Prostate gland (tissue), 2 donors: Measurements from ENCODE around the gene C8A. TPM values are rescaled to one million over a fixed set of nuclear protein-coding genes. Genes with fewer than 3 reads are reported as not detected.

ENCODE experiments used
- DNase-seq: peaks from one replicate; pipeline ENCODE4 v3.0.0-alpha.2; 2019; ENCODE audit warnings: low spot score
- H3K27ac ChIP-seq, 2 donors: fragments of 200-600 bp; sonication (generic); 2 replicates each; pipeline ENCODE4 v1.5.1; 2017 to 2019
- H3K27me3 ChIP-seq: fragments of 200-600 bp; sonication (generic); replicated peaks from 2 replicates; pipeline ENCODE4 v1.5.1; 2019; ENCODE audit not compliant: insufficient read depth
- H3K36me3 ChIP-seq, 2 donors: fragments of 200-600 bp; sonication (generic); 1 replicate in 1 of 2; 2 replicates in 1 of 2; pipeline versions ENCODE4 v1.5.1 to v1.8.1; 2017 to 2019
- H3K4me1 ChIP-seq: fragments of 200-600 bp; sonication (generic); replicated peaks from 2 replicates; pipeline ENCODE4 v1.5.1; 2019
- H3K4me3 ChIP-seq, 2 donors: fragments of 200-600 bp; sonication (generic); 2 replicates each; pipeline ENCODE4 v1.5.1; 2017 to 2019
- H3K9me3 ChIP-seq: fragments of 200-600 bp; sonication (generic); 2 replicates; pipeline ENCODE4 v1.5.1; 2017
- CTCF ChIP-seq, 4 experiments: fragments of 200-600 bp in 2 of 4; fragments of 450-650 bp in 2 of 4; sonication (generic) in 2 of 4; IDR thresholded peaks; 1 replicate in 3 of 4; 2 replicates in 1 of 4; pipeline ENCODE4 v1.5.1; 2016 to 2019; ENCODE audit warnings: antibody characterized with exemption in 4 of 4, mild to moderate bottlenecking in 2 of 4, moderate library complexity in 2 of 4
- POLR2A ChIP-seq: fragments of 450-650 bp; IDR thresholded peaks from one replicate; pipeline ENCODE4 v1.6.1; 2016; ENCODE audit warnings: antibody characterized with exemption, mild to moderate bottlenecking
- POLR2AphosphoS5 ChIP-seq: sonication (generic); formaldehyde crosslinking; IDR thresholded peaks from one replicate; pipeline ENCODE4 v1.6.1; 2017; ENCODE audit warnings: antibody characterized with exemption
- WGBS: methylation state at CpG from one replicate; pipeline ENCODE4 v1.1.5; 2018; 5-methylcytosine and 5-hydroxymethylcytosine counted together
- intact Hi-C: fragments of 100-400 bp; cut with DNase I; formaldehyde crosslinking; loops from one replicate; pipeline ENCODE4 v1.14.2; 2022
- total RNA-seq, 2 donors: library from RNA; depleted of rRNA; stranded (reverse); fragments of >200 nt; gene quantifications; one replicate each; pipeline ENCODE4 v1.1.0, GENCODE V29; 2016

The C8A gene
- total RNA-seq, 2 donors from 2014 or later: not detected

DNA sequence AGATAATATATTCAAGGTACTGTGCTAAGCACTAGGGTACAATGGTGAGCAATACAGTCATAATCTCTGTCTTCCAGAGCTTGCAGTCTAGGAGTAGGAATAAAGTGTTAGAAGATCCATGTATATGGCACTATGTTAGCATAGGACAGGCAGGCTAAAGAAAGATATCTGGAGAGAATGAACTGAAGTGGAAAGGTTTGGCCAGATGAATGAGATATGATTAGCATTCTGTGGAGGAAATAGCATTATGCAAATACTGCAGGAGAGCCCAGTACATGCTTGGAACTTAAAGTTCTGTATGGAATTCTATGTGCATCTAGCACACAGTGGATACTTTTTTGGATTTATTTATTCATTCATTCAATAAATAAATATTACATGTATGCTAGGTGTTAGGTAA, 4.7 kb downstream of the C8A start:
- Histone ChIP-seq H3K4me3 (no peak overlapping the region), H3K9me3 (no peaks in the 10 kb centered on the region), H3K27ac (no peak overlapping the region), H3K4me1 (no peaks in the 10 kb centered on the region), H3K27me3 (no peaks in the 10 kb centered on the region), H3K36me3 (no peaks in the 10 kb centered on the region)
- intact Hi-C loops: no loop called here
- no peak for TF ChIP-seq POLR2A
- TF ChIP-seq CTCF (IDR thresholded peaks at IDR 0.05): no peak
- no peak for TF ChIP-seq POLR2AphosphoS5
- no peak for DNase-seq

- no peaks in the 10 kb centered on the region for H3K36me3 ChIP-seq
- intact Hi-C loops: no loop called here
- TF ChIP-seq POLR2AphosphoS5 (no peak), POLR2A (no peak), CTCF (IDR thresholded peaks at IDR 0.05) (no peak)
- no peaks in the 10 kb centered on the region for H3K9me3 ChIP-seq
- H3K4me3 ChIP-seq: no peak overlapping the region
- WGBS: 73% methylated on average over 3 of the region's 3 CpGs
- DNase-seq: no peak
- H3K4me1 ChIP-seq: no peaks in the 10 kb centered on the region
- no peak overlapping the region for H3K27ac ChIP-seq
- no peaks in the 10 kb centered on the region for H3K27me3 ChIP-seq
Measured at GRCh38 chr1:56863265-56863992, 8.8 kb downstream of the C8A start.

- intact Hi-C loops: no loop called here
- H3K36me3 ChIP-seq: no peaks in the 10 kb centered on the region
- 75% methylated on average over 2 of the region's 2 CpGs for WGBS
- no peak for TF ChIP-seq CTCF (IDR thresholded peaks at IDR 0.05)
- no peak for TF ChIP-seq POLR2AphosphoS5
- no peak for TF ChIP-seq POLR2A
- no peaks in the 10 kb centered on the region for H3K27me3 ChIP-seq
- no peaks in the 10 kb centered on the region for H3K9me3 ChIP-seq
- H3K27ac ChIP-seq: no peak overlapping the region
- DNase-seq: no peak
- H3K4me1 ChIP-seq: no peaks in the 10 kb centered on the region
- H3K4me3 ChIP-seq: no peak overlapping the region
Measured at GRCh38 chr1:56864430-56864829, 9.8 kb downstream of the C8A start.

DNA sequence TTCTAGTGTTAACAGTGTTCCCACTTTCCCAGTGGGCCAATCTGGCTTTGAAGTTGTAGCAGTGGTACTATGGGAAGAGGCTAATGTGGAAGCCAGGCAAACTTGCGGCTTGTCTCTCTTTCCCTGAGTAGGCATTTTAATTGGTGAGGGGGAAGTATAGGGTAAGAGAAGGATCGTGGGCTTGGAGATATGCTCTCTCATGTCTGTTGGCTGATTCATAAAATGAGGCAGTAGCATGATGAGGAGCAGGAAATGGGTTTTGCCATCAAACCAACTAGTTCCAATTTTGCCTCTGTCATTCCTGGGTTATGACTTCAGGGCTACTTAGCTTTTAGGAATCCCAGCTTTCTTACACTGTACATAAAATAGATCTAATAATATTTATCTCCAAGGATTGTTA, 12.1 kb downstream of the C8A start:
- Histone ChIP-seq H3K27me3 (no peaks in the 10 kb centered on the region), H3K36me3 (no peaks in the 10 kb centered on the region), H3K27ac (no peak overlapping the region), H3K9me3 (no peaks in the 10 kb centered on the region), H3K4me3 (no peak overlapping the region), H3K4me1 (no peaks in the 10 kb centered on the region)
- no peak for DNase-seq
- TF ChIP-seq POLR2A: no peak
- no peak for TF ChIP-seq CTCF (IDR thresholded peaks at IDR 0.05)
- TF ChIP-seq POLR2AphosphoS5: no peak
- WGBS: 66% methylated on average over 2 of the region's 2 CpGs
- intact Hi-C loops: no loop called here

DNA sequence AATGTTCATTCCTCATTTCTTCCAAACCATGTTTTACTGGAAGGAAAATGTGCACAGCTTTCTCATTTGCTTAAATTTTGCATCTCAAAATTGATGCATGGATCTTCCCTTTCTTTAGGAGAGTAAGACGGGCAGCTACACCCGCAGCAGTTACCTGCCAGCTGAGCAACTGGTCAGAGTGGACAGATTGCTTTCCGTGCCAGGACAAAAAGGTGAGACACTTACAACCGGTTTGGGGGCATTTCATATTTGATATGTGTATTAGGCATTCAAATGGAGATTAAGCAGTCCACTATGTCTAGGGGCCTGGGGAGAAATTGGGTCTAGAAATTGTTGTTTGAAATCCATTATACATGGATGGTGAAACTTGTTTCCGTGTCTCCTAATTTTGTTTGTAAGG, 12.9 kb downstream of the C8A start:
- TF ChIP-seq POLR2AphosphoS5 (peak; percentile 21), POLR2A (no peak)
- 52% methylated on average over 5 of the region's 5 CpGs for WGBS
- peak; percentile 20 for DNase-seq
- intact Hi-C loops: no loop called here
- no peak overlapping the region for H3K4me3 ChIP-seq
- H3K27ac ChIP-seq: no peak overlapping the region
- H3K4me1 ChIP-seq: no peaks in the 10 kb centered on the region
- H3K36me3 ChIP-seq: no peaks in the 10 kb centered on the region
- no peaks in the 10 kb centered on the region for H3K9me3 ChIP-seq
- H3K27me3 ChIP-seq: no peaks in the 10 kb centered on the region
